NCI-H345 treated with DMSO at 0.1 percent for 48 hours (cell line): ENCODE measurements around the gene HTRA3.

Source experiments
- DNase-seq: peaks from one replicate; lab custom pipeline; 2025; ENCODE audit not compliant: unreplicated experiment; lab: John Stamatoyannopoulos, UW

Gene HTRA3

DNA sequence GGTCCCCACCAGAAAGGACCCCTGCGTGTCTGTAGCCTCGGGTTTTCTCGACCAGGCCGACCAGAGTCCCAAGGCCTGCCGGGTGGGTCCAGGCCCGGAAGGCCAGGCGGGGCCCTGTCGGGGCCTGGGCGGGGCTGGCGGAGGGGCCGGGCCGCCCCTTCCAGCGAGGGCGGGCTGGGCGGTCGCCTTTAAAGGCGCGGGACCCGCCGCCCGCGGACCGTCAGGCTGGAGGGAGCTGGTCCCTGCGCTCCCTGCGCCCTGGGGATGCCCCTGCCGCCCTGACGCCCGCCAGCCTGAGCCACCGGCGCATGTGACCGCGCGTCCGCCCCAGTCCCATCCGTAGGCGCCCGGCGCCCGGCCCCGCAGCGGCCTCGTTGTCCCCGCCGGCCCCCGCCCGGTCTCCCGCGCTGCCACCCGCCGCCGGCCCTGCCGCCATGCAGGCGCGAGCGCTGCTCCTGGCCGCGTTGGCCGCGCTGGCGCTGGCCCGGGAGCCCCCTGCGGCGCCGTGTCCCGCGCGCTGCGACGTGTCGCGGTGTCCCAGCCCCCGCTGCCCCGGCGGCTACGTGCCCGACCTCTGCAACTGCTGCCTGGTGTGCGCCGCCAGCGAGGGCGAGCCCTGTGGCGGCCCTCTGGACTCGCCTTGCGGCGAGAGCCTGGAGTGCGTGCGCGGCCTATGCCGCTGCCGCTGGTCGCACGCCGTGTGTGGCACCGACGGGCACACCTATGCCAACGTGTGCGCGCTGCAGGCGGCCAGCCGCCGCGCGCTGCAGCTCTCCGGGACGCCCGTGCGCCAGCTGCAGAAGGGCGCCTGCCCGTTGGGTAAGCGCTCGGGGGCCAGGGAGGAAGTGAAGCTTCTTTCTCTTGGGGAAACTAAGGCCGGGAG lies at the start of gene HTRA3:
Gene HTRA3 (plus strand): TSS at position 220 of the 883 bp plus-strand sequence. CDS start 215 bp downstream, at position 435.
- DNase-seq, result no peak

DNA sequence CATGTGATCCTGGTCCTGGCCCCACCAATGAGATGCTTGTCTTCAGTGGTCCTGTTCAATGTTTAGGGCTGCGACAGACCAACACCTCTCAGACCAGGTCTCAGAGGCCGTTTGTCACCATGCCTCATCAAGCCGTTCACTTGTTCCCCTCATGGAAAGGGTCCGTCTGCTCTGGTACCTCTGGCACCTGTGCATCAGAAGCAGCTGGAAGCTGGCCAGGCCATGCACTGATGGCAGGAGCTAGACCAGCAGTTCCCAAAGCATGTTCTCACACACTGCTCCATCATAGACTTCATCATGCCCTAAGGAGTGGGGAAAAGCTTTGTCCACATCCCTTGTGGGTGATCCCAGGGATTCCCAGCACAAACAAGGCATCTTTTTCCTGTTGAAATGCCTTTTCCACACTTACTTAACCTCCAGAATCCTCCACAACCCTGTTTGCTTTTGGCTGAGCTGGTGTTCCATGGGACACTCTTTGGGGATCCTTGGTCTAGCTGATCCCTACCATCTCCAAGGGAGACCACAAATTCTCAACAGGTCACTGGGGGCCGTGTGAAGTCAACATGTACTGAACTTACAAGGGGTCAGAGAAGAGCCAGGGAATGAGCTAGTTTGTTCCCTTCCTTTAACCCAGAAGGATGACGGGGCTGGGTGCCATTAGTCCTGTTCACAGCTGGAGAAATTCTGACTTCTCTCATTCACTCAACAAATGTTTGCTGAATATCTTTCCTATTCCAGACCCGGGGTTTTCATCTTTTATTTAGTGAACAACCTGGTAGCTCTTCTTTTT lies 48.7 kb upstream of the HTRA3 start:
- no peak for DNase-seq

DNA sequence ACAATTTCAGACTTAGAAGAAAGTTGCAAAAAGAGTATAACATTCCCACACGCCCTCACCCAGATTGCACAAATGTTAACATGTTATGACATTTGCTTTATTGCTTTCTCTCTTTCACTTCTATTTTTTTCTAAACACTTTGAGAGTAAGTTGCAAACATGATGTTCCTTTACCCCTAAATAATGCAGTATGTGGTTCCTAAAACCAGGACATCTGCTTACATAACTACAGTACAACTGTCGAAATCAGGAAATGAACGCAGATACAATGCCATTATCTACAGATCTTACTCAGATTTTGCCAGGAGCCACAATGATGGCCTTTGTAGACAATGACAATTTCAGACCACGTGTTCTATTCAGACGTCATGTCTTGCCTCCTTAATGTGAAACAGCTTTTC lies 48.1 kb upstream of the HTRA3 start:
- no peak for DNase-seq

DNA sequence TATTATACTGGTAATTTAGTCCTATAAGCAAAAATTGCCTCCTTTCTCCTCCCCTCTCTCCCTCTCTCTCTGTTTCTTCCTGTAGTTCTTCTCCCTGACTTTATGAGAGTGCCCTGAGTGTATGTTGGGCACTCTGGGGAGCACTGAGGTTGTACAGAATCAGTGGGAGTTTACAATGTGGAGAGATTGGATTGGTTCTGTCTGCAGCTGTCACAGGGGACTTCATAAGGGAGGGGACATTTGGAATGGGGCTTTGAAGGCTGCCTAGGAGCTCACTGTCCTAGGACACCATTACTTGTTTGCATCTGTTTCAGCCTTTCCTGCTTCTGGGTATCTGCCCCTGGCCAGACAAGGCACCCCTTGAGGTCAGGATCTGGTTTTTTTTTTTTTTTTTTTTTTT lies 47.6 kb upstream of the HTRA3 start:
- no peak for DNase-seq

DNA sequence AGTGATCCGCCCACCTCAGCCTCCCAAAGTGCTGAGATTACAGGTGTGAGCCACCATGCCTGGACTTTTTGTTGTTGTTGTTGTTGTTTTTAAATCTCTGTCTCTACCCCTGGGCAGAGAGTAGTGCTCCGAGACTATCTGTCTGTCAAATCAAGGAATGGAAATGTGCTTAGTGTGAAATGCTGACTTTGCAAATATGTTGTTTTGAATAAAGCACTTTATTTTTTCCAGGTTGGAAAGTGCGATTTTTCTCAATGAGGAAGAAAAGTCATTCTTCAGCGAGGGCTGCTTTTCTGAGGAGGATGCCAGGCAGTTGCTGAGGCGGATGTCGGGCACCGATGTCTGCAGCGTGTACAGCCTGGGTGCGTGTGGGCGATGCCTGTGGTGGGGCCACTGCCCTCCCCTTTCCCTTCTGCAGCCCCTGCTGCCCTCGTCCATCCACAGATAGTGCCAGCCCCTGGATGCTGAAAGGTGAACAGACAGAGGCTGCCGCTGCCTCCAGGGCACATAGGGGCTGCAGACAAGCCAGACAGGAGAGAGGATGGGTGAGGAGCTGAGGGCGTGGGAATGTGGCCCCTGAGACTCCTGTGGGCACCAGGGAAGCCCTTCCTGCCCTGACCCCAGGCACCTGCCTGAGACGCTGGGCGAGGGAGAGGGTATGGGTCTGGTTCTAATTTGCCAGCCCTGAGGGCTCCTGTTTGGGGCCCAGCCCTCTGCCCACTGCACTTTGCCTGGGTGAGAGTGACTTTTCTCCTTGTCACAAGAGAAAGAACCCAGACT lies 46.8 kb upstream of the HTRA3 start:
- DNase-seq, result no peak

DNA sequence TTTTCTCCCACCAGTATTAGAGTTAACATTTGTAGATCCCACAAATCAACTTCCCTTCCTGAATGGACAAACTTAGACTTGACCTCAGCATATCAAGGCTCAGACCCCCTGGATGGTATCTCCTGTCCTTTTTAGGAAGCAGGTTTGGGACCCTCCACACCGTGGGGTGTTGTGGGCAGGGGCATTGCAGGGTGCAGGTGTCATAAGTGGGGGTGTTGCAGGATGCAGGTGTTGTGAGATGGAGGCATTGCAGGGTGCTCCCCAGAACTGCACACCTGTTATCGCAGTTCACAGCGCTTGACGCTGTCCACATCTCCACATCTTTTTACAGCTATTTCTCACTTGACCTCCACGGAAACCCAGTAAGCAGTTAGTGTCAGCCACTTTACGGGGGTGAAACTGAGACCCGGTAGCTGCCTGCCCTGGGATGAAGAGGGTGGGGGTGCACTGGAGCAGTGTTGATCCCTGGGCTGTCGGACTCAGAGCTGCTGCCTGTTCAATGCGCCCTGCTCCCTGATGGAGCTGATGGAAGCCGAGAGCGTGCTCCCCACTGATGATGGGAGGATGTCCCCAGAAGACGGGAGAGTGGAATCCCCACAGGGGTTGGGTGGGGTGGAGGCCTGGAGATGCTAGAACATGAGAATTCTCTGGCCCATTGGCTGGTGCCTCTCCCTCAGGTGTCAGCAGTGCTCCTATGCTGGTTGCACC lies 45.1 kb upstream of the HTRA3 start:
- no peak for DNase-seq

DNA sequence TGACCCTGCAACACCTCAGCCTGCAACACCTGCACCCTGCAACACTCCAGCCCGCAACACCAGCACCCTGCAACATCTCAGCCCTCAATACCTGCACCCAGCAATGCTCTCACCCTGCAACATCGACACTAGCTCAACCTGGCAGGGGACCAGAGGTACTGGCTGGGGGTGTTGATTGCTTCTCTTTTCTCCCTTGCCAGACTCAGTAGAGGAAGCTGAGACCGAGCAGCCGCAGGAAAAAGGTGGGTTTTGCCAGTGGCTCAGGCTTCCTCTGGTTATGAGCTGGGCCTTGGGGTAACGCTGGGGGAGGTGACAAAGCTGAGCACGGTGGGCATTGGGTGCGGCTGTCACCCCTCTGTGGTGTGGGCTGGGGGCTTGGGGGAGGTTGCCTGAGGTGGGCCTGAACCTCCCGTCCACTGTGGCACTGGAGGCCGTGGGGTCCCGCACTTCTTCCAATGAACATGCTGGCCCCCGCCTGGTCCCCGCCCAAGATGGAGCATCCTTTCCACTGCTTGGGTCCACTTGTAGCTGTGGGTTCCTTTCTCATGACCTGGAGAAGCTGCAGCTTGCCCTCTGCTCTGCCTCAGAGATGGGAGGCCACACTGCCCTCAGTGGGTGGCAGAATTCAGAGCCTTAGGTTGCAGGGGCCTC lies 44.5 kb upstream of the HTRA3 start:
- DNase-seq, result no peak

DNA sequence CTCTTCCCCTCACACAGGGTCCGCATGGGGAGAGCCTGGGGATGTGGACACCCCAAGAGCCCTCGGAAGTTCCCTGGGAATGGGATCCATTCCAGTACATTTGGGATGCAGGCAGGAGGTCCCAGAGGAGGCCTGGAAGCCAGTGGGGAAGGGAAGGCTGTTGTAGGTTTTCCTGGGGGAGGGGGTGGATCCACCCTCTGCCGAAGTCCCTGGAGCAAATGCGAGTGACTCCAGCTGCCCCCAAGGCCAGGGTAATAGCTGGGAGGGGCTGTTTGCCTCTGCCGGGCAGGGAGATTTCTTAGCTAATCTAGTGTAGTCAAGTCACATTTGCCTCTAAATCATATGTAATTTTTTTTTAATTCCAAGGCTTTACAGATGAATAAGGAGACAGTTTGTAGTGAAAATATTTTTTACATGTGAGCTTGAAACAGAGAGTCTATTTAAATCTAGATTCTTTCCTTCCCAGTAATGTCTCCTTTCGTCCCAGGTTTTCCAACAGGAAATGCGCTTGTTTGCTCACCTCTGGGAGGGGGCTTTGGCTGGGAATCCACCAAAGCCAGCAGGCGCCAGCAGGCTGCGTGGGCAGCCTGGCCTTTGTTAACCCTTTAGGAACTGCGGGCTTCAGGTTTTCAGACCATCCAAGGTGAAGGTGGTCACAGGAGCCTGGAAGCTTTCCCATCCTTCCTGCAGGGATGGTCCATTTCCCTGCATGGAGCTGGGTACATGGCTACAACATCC lies 43.7 kb upstream of the HTRA3 start:
- DNase-seq, result no peak

DNA sequence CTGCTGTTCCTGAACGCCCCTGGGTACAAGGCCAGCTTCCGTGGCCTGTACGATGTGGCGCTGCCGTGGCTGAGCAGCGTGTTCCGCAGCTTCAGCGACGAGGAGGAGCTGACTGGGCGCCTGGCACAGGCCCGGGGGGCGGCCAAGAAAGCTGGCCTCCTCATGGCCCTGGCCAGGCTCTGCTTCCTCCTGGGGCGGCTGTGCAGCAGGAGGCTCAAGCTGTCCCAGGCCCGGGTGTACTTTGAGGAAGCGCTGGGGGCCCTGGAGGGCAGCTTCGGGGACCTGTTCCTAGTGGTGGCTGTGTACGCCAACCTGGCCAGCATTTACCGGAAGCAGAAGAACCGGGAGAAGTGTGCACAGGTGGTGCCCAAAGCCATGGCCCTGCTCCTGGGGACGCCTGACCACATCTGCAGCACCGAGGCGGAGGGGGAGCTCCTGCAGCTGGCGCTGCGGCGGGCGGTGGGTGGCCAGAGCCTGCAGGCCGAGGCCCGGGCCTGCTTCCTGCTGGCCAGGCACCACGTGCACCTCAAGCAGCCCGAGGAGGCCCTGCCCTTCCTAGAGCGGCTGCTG lies 42.3 kb upstream of the HTRA3 start:
- DNase-seq, result no peak

DNA sequence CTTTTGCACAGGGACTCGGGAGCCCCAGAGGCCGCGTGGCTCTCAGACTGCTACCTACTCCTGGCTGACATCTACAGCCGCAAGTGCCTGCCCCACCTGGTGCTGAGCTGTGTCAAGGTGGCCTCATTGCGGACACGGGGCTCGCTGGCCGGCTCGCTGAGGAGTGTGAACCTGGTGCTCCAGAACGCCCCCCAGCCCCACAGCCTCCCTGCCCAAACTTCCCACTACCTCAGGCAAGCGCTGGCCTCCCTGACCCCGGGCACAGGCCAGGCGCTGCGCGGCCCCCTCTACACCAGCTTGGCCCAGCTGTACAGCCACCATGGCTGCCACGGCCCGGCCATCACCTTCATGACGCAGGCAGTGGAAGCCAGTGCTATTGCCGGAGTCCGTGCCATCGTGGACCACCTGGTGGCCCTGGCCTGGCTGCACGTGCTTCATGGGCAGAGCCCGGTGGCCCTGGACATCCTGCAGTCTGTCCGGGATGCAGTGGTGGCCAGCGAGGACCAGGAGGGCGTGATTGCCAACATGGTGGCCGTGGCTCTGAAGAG lies 41.7 kb upstream of the HTRA3 start:
- DNase-seq, result no peak

DNA sequence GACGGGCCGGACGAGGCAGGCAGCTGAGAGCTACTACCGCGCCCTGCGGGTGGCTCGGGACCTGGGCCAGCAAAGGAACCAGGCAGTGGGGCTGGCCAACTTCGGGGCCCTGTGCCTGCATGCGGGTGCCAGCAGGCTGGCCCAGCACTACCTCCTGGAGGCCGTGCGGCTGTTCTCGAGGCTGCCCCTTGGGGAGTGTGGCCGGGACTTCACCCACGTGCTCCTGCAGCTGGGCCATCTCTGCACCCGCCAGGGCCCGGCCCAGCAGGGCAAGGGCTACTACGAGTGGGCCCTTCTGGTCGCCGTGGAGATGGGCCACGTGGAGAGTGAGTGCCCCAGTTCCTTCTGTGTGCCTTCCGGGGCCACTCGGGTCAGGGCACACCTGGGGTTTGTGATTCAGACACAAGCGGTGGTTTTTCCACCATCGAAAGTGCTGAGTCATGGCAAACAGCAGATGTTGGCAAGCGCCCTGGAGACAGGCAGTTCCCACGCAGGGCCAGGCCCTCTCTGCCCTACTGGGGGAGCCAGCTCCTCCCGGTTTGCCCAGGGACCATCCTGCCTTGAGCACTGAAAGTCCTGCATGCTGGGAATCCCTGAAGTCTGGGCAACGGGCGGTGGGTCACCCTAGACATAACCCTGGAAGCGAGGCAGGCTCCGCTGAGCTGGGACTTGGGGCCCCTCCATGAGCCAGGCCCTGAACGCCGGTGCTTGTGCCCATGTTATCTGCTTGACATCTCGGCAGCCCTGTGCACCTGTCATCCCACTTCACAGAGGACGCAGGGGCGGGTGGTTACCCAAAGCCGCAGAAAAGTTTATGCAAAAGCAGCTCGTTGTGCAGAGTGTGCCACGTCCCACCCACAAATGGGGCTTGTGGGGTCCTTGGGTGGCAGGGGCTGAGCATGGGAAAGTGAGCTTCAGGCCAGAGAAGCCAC lies 41.0 kb upstream of the HTRA3 start:
- DNase-seq, result no peak

DNA sequence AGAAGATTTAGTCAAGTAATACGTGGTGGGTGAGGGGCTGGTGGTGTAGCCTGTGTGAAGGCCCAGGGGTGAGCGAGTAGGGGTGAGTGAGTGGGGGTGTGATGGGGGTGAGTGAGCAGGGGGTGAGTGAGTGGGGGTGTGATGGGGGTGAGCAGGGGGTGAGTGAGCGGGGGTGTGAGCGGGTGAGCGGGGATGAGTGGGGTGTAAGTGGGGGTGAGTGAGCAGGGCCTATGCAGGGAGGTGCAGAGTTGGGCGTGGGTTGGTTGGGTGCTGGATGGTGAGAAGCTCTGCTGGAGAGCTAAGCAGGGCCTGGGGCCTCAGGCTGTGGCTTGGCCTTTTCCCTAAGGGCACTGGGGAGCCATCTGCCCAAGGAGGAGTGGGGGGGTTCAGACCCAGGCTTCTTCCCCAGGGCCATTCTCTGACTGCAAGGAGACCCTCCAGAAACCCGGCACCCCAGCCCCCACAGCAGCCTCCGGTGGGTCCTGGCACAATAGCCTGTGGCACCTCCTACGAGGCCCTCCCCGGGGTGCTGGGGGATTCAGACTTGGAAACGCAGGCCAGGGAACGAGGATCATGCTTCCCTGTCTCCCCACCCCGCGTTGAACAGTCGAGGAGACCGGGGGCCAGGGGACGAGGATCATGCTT lies 40.1 kb upstream of the HTRA3 start:
- DNase-seq, result no peak

DNA sequence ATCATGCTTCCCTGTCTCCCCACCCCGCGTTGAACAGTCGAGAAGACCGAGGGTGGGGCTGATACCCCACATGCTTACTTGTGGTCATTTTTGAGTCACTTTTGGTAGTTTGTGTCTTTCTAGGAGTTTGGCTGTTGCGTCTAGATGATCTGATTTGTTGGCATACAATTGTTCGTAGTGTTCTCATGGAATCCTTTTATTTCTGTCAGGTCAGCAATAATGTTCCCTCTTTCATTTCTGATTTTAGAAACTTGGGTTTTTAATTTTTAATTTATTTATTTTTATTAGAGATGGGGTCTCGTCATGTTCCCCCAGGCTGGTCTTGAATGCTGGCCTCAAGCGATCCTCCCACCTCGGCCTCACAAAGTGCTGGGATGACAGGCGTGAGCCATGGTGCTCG lies 39.5 kb upstream of the HTRA3 start:
- no peak for DNase-seq

DNA sequence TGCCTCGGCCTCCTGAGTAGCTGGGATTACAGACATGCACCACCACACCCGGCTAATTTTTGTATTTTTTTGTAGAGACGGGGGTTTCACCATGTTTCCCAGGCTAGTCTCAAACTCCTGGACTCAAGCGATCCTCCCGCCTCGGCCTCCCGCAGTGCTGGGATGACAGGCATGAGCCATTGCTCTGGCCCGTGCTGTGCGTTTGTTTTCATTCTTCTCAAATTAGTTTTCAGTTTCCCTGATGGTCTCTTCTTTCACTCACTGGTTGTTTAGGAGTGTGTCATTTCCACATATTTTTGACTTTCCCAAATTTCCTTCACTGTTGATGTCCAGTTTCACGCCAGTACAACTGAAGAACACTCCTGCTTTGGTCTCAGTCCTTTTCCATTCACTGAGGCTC lies 38.7 kb upstream of the HTRA3 start:
- DNase-seq, result no peak

DNA sequence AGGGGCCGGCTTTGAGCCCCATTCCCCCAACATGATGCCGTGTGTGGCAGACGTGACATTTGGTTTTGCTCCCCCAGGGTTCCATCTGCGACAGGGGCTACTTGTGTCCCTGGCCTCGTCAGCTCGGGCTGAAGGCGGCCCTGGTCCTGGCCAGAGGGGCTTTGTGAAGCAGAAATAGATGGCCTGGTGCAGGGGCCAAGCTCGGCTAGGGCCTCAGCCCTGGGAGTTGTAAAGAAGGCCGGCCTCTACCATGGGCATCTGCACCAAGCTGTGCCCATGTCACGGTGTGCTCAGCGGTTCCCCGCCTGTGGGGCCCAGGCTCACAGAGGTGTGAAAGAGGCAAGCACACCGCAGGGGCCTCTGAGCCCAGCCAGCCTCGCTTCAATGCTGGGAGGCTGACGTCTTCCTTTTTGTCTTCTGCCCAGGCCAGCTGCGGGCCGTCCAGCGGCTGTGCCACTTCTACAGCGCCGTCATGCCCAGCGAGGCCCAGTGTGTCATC lies 38.0 kb upstream of the HTRA3 start:
- no peak for DNase-seq

DNA sequence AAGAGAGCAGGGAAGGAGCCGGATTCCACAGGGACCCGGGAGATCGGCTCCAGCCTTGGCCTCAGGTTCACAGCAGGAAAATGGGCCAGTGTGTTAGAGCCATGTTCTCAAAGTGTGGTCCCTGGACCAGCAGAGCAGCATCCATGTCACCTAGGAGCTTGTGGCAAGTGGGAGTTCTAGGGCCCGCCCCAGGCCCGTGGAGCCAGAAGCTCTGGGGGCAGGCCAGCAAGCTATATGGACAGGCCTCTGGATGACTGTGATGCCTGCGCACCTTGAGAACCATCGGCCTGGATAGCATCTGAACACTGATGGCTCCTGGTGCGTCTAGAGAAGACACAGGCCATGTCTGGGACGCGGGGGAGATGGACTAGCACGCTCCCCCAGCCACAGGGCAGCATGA lies 36.8 kb upstream of the HTRA3 start:
- no peak for DNase-seq
